Natural killer cell (primary cell): ENCODE results near the gene PCDHB13. TPM values are rescaled to one million over a fixed set of nuclear protein-coding genes. Genes with fewer than 3 reads are reported as not detected.

ENCODE experiments used
- ATAC-seq, 3 donors: fragments of 150-1000 bp in 2 of 3; fragments of 200-7000 bp in 1 of 3; cut with Tn5 transposase; 1 replicate in 1 of 3; 2 replicates in 2 of 3; pipeline ENCODE4 v1.10.0; 2021; ENCODE audit warnings: mild to moderate bottlenecking in 2 of 3, moderate library complexity in 2 of 3
- DNase-seq, 2 donors: peaks; one replicate each; pipeline versions ENCODE4 v3.0.0 to v3.0.0-alpha.2; 2013 to 2021; ENCODE audit warnings: mixed read lengths in 1 of 2
- H3K27ac ChIP-seq: one replicate; pipeline ENCODE4 v1.5.1; 2013; ENCODE audit warnings: mild to moderate bottlenecking, low read length
- H3K27me3 ChIP-seq: one replicate; pipeline ENCODE4 v1.6.1; 2013; ENCODE audit warnings: low read length; ENCODE audit not compliant: control insufficient read depth, insufficient read depth
- H3K36me3 ChIP-seq: one replicate; pipeline ENCODE4 v1.6.1; 2013; ENCODE audit warnings: low read length; ENCODE audit not compliant: control insufficient read depth, insufficient read depth
- H3K4me1 ChIP-seq: one replicate; pipeline ENCODE4 v1.6.1; 2013; ENCODE audit warnings: low read length; ENCODE audit not compliant: control insufficient read depth, insufficient read depth
- H3K4me3 ChIP-seq: one replicate; pipeline ENCODE4 v1.5.1; 2013; ENCODE audit warnings: low read length
- H3K9me3 ChIP-seq: one replicate; pipeline ENCODE4 v1.6.1; 2013; ENCODE audit warnings: low read length; ENCODE audit not compliant: control insufficient read depth, insufficient read depth
- H3K27ac Mint-ChIP-seq, 2 donors: one replicate each; pipeline ENCODE4 v1.8.0; 2022; ENCODE audit warnings: mild to moderate bottlenecking in 2 of 2, mixed read lengths in 2 of 2, moderate library complexity in 1 of 2
- H3K27me3 Mint-ChIP-seq, 2 donors: one replicate each; pipeline ENCODE4 v1.8.0; 2022; ENCODE audit warnings: low read depth in 2 of 2, mixed read lengths in 2 of 2
- H3K36me3 Mint-ChIP-seq: one replicate; pipeline ENCODE4 v1.8.0; 2022; ENCODE audit warnings: mixed read lengths
- H3K4me1 Mint-ChIP-seq, 2 donors: one replicate each; pipeline ENCODE4 v1.8.0; 2022; ENCODE audit warnings: mixed read lengths in 2 of 2
- H3K4me3 Mint-ChIP-seq: one replicate; pipeline ENCODE4 v1.8.0; 2022; ENCODE audit warnings: mild to moderate bottlenecking, moderate library complexity, mixed read lengths
- H3K9me3 Mint-ChIP-seq, 2 donors: one replicate each; pipeline ENCODE4 v1.8.0; 2022; ENCODE audit warnings: mixed read lengths in 2 of 2
- CTCF ChIP-seq: fragments of 200-600 bp; IDR thresholded peaks from one replicate; pipeline ENCODE4 v1.8.0; 2022; ENCODE audit warnings: antibody characterized with exemption
- WGBS: methylation state at CpG from one replicate; pipeline ENCODE4 v1.1.7; 2013; ENCODE audit warnings: missing lambda C conversion rate; ENCODE audit not compliant: insufficient coverage; 5-methylcytosine and 5-hydroxymethylcytosine counted together
- intact Hi-C: fragments of 100-400 bp; cut with micrococcal nuclease; formaldehyde crosslinking; loops from one replicate; pipeline ENCODE4 v1.14.2; 2022
- total RNA-seq, 4 donors: library from RNA; stranded (reverse); fragments of 120-200 nt in 1 of 4; gene quantifications; one replicate each; pipeline versions ENCODE4 v1.2.3 to v1.2.4, GENCODE V29; 2013 to 2022

Gene PCDHB13
- total RNA-seq, 3 donors from 2014 or later (not counting 1 experiment from before 2014, with no cell fraction given): not detected

GRCh38 chr5:141250576-141250975, 36.9 kb downstream of the PCDHB13 start:
- Mint-ChIP-seq H3K4me3 (no peak overlapping the region), H3K4me1 (no peaks in the 10 kb centered on the region), H3K27me3 (peaks cover 0 to 2% of the 10 kb centered on the region in 2 donors), H3K9me3 (peaks cover 13 to 23% of the 10 kb centered on the region in 2 donors), H3K36me3 (peaks cover 32% of the 10 kb centered on the region), H3K27ac (no peak overlapping the region)
- H3K36me3 ChIP-seq: no peaks in the 10 kb centered on the region
- no peaks in the 10 kb centered on the region for H3K27me3 ChIP-seq
- no peak for ATAC-seq
- peaks cover 37% of the 10 kb centered on the region for H3K9me3 ChIP-seq
- no peak overlapping the region for H3K27ac ChIP-seq
- H3K4me3 ChIP-seq: no peak overlapping the region
- TF ChIP-seq CTCF: no peak
- intact Hi-C loops: no loop called here
- no peak for DNase-seq
- H3K4me1 ChIP-seq: no peaks in the 10 kb centered on the region

GRCh38 chr5:141258464-141258863, 44.7 kb downstream of the PCDHB13 start:
- no peak for DNase-seq
- H3K4me1 ChIP-seq: no peaks in the 10 kb centered on the region
- H3K27me3 ChIP-seq: no peaks in the 10 kb centered on the region
- TF ChIP-seq CTCF: no peak
- no peak overlapping the region for H3K27ac ChIP-seq
- no peak overlapping the region for H3K4me3 Mint-ChIP-seq
- H3K4me3 ChIP-seq: no peak overlapping the region
- intact Hi-C loops: no loop called here
- H3K9me3 Mint-ChIP-seq: peaks cover 5 to 27% of the 10 kb centered on the region in 2 donors
- peaks cover 46% of the 10 kb centered on the region for H3K9me3 ChIP-seq
- no peaks in the 10 kb centered on the region for H3K27me3 Mint-ChIP-seq
- H3K36me3 ChIP-seq: no peaks in the 10 kb centered on the region
- no peak for ATAC-seq
- H3K4me1 Mint-ChIP-seq: no peaks in the 10 kb centered on the region
- no peak overlapping the region for H3K27ac Mint-ChIP-seq
- peaks cover 48% of the 10 kb centered on the region for H3K36me3 Mint-ChIP-seq

- ATAC-seq: no peak
- no peaks in the 10 kb centered on the region for H3K27me3 Mint-ChIP-seq
- DNase-seq: no peak
- TF ChIP-seq CTCF: no peak
- peaks cover 52% of the 10 kb centered on the region for H3K36me3 Mint-ChIP-seq
- no peaks in the 10 kb centered on the region for H3K4me1 ChIP-seq
- H3K4me1 Mint-ChIP-seq: no peaks in the 10 kb centered on the region
- no peak overlapping the region for H3K27ac ChIP-seq
- H3K4me3 ChIP-seq: no peak overlapping the region
- peaks cover 7 to 28% of the 10 kb centered on the region in 2 donors for H3K9me3 Mint-ChIP-seq
- H3K27me3 ChIP-seq: no peaks in the 10 kb centered on the region
- H3K36me3 ChIP-seq: no peaks in the 10 kb centered on the region
- H3K9me3 ChIP-seq: peaks cover 46% of the 10 kb centered on the region
- H3K4me3 Mint-ChIP-seq: no peak overlapping the region
- intact Hi-C loops: no loop called here
- no peak overlapping the region for H3K27ac Mint-ChIP-seq
These were observed 45.2 kb downstream of the PCDHB13 start for GRCh38 chr5:141258948-141259347.

GRCh38 chr5:141260458-141261237, 46.9 kb downstream of the PCDHB13 start:
- Mint-ChIP-seq H3K27ac (no peak overlapping the region), H3K36me3 (peaks cover 52% of the 10 kb centered on the region)
- no peak for ATAC-seq

More at GRCh38 chr5:141260458-141261237, 46.9 kb downstream of the PCDHB13 start:
- Histone ChIP-seq H3K36me3 (no peaks in the 10 kb centered on the region), H3K27me3 (no peaks in the 10 kb centered on the region), H3K9me3 (peaks cover 45% of the 10 kb centered on the region), H3K4me1 (no peaks in the 10 kb centered on the region), H3K4me3 (no peak overlapping the region), H3K27ac (no peak overlapping the region)
- WGBS: 81% methylated on average over 3 of the region's 5 CpGs
- Mint-ChIP-seq H3K9me3 (peaks cover 7 to 28% of the 10 kb centered on the region in 2 donors), H3K4me3 (no peak overlapping the region), H3K4me1 (no peaks in the 10 kb centered on the region), H3K27me3 (no peaks in the 10 kb centered on the region)
- DNase-seq: peak in 1 of 2 donors; percentile 2
- intact Hi-C loops: no loop called here
- no peak for TF ChIP-seq CTCF
